Sigmoid colon (tissue), 7 donors: ENCODE data around the gene PCSK5. TPM values are rescaled to one million over a fixed set of nuclear protein-coding genes. Genes with fewer than 3 reads are reported as not detected.

Source experiments
- DNase-seq: peaks from one replicate; pipeline ENCODE4 v3.0.0-alpha.2; 2019
- H3K27ac ChIP-seq, 4 donors: fragments of 200-600 bp; sonication (generic); one replicate each; pipeline ENCODE4 v1.5.1; 2016 to 2019; ENCODE audit warnings: mild to moderate bottlenecking in 1 of 4
- H3K27me3 ChIP-seq, 3 donors: fragments of 200-600 bp; sonication (generic); one replicate each; pipeline ENCODE4 v1.5.1; 2019; ENCODE audit warnings: mild to moderate bottlenecking in 1 of 3
- H3K36me3 ChIP-seq, 4 donors: fragments of 200-600 bp; sonication (generic); one replicate each; pipeline ENCODE4 v1.5.1; 2016 to 2019
- H3K4me1 ChIP-seq, 4 donors: fragments of 200-600 bp; sonication (generic); one replicate each; pipeline ENCODE4 v1.5.1; 2017 to 2019
- H3K4me3 ChIP-seq, 4 donors: fragments of 200-600 bp; sonication (generic); one replicate each; pipeline ENCODE4 v1.5.1; 2017 to 2019; ENCODE audit warnings: mild to moderate bottlenecking in 2 of 4, moderate library complexity in 1 of 4
- H3K9me3 ChIP-seq, 4 donors: fragments of 200-600 bp in 3 of 4; sonication (generic) in 3 of 4; one replicate each; pipeline versions ENCODE4 v1.5.1 to v1.6.1; 2013 to 2019
- CTCF ChIP-seq, 4 experiments: fragments of 450-650 bp in 3 of 4; fragments of 200-600 bp in 1 of 4; IDR thresholded peaks; one replicate each; pipeline ENCODE4 v1.5.1; 2016 to 2019; ENCODE audit warnings: antibody characterized with exemption in 4 of 4, mild to moderate bottlenecking in 3 of 4, moderate library complexity in 2 of 4
- EP300 ChIP-seq, 4 donors: sonication (generic); formaldehyde crosslinking; IDR thresholded peaks; one replicate each; pipeline ENCODE4 v1.6.1; 2017; ENCODE audit warnings: antibody characterized with exemption in 4 of 4
- POLR2A ChIP-seq, 2 donors: fragments of 450-650 bp; IDR thresholded peaks; one replicate each; pipeline ENCODE4 v1.6.1; 2016; ENCODE audit warnings: antibody characterized with exemption in 2 of 2, mild to moderate bottlenecking in 2 of 2, moderate library complexity in 2 of 2
- POLR2AphosphoS5 ChIP-seq, 4 donors: sonication (generic); formaldehyde crosslinking; IDR thresholded peaks; one replicate each; pipeline ENCODE4 v1.6.1; 2017; ENCODE audit warnings: antibody characterized with exemption in 4 of 4
- whole genome bisulfite sequencing, 2 donors: extraction: QIAGEN DNeasy Blood & Tissue Kit; methylation state at CpG; one replicate each; pipeline ENCODE4 v1.1.7; 2013; 5-methylcytosine and 5-hydroxymethylcytosine counted together
- intact Hi-C: fragments of 100-400 bp; cut with DNase I; formaldehyde crosslinking; loops from one replicate; pipeline ENCODE4 v1.15.1; 2023
- polyA plus RNA-seq, 3 donors: library from polyadenylated mRNA; stranded (reverse); fragments of 200-250 nt; gene quantifications; one replicate each; pipeline ENCODE4 v1.2.3, GENCODE V29; 2013
- total RNA-seq, 4 donors: library from RNA; depleted of rRNA; stranded (reverse); fragments of >200 nt; gene quantifications; one replicate each; pipeline ENCODE4 v1.1.0, GENCODE V29; 2016
- donor health status: healthy with polysubstance abuse.
- donor health status: Bipolar disorder and iron deficiency.
- donor health status: healthy.

Gene PCSK5
- total and polyA plus RNA-seq, 7 donors = 2.4 to 23.5 (median 8.4) TPM

GRCh38 chr9:76267284-76267652 is 376.8 kb downstream of the PCSK5 start:
- no peak overlapping the region for H3K27ac ChIP-seq
- H3K4me3 ChIP-seq = no peak overlapping the region
- intact Hi-C loops = no loop called here
- peaks cover 0 to 2% (median 0%) of the 10 kb centered on the region in 4 donors for H3K9me3 ChIP-seq
- H3K4me1 ChIP-seq = peaks cover 0 to 11% (median 2%) of the 10 kb centered on the region in 4 donors
- no peaks in the 10 kb centered on the region for H3K36me3 ChIP-seq
- H3K27me3 ChIP-seq = no peaks in the 10 kb centered on the region
- TF ChIP-seq POLR2AphosphoS5 (IDR thresholded peaks at IDR 0.05) = no peak
- TF ChIP-seq CTCF (IDR thresholded peaks at IDR 0.05) = no peak
- TF ChIP-seq EP300 (IDR thresholded peaks at IDR 0.05) = no peak
- no peak for TF ChIP-seq POLR2A (IDR thresholded peaks at IDR 0.05)
- no peak for DNase-seq
- 16 to 63% methylated on average over 3 of the region's 3 CpGs for WGBS, 2 donors

GRCh38 chr9:76269789-76270188 is 379.3 kb downstream of the PCSK5 start:
- Histone ChIP-seq H3K9me3 (no peaks in the 10 kb centered on the region), H3K36me3 (no peaks in the 10 kb centered on the region), H3K27me3 (no peaks in the 10 kb centered on the region), H3K4me1 (peaks cover 0 to 11% (median 2%) of the 10 kb centered on the region in 4 donors), H3K27ac (peak overlapping the region in 2 of 4 donors; percentile 12 to 71), H3K4me3 (no peak overlapping the region)
- no peak for DNase-seq
- 31 to 55% methylated on average over 2 of the region's 2 CpGs for WGBS, 2 donors
- intact Hi-C loops = no loop called here
- TF ChIP-seq CTCF (IDR thresholded peaks at IDR 0.05) (no peak), POLR2AphosphoS5 (IDR thresholded peaks at IDR 0.05) (no peak), POLR2A (IDR thresholded peaks at IDR 0.05) (no peak), EP300 (IDR thresholded peaks at IDR 0.05) (no peak)

GRCh38 chr9:76271755-76272154 is 381.3 kb downstream of the PCSK5 start:
- Histone ChIP-seq H3K9me3 (no peaks in the 10 kb centered on the region), H3K4me1 (peaks cover 0 to 11% (median 2%) of the 10 kb centered on the region in 4 donors), H3K36me3 (no peaks in the 10 kb centered on the region), H3K4me3 (no peak overlapping the region), H3K27me3 (no peaks in the 10 kb centered on the region), H3K27ac (no peak overlapping the region)
- intact Hi-C loops = no loop called here
- no peak for DNase-seq
- TF ChIP-seq POLR2A (IDR thresholded peaks at IDR 0.05) (no peak), EP300 (IDR thresholded peaks at IDR 0.05) (no peak), CTCF (IDR thresholded peaks at IDR 0.05) (no peak), POLR2AphosphoS5 (IDR thresholded peaks at IDR 0.05) (no peak)
- WGBS, 2 donors = 95 to 99% methylated on average over 1 of the region's 1 CpG

GRCh38 chr9:76289042-76289441 is 398.6 kb downstream of the PCSK5 start:
- Histone ChIP-seq H3K27me3 (no peaks in the 10 kb centered on the region), H3K4me1 (no peaks in the 10 kb centered on the region), H3K9me3 (no peaks in the 10 kb centered on the region), H3K27ac (no peak overlapping the region), H3K36me3 (no peaks in the 10 kb centered on the region), H3K4me3 (no peak overlapping the region)
- intact Hi-C loops = no loop called here
- WGBS, 2 donors = 91 to 96% methylated on average over 7 of the region's 7 CpGs
- DNase-seq = no peak
- no peak for TF ChIP-seq CTCF (IDR thresholded peaks at IDR 0.05)
- no peak for TF ChIP-seq POLR2A (IDR thresholded peaks at IDR 0.05)
- TF ChIP-seq EP300 (IDR thresholded peaks at IDR 0.05) = no peak
- TF ChIP-seq POLR2AphosphoS5 (IDR thresholded peaks at IDR 0.05) = no peak

- no peaks in the 10 kb centered on the region for H3K4me1 ChIP-seq
- no peaks in the 10 kb centered on the region for H3K9me3 ChIP-seq
- no peak overlapping the region for H3K27ac ChIP-seq
- no peak overlapping the region for H3K4me3 ChIP-seq
- H3K27me3 ChIP-seq = no peaks in the 10 kb centered on the region
- TF ChIP-seq POLR2AphosphoS5 (IDR thresholded peaks at IDR 0.05) (no peak), POLR2A (IDR thresholded peaks at IDR 0.05) (no peak), EP300 (IDR thresholded peaks at IDR 0.05) (no peak), CTCF (IDR thresholded peaks at IDR 0.05) (no peak)
- intact Hi-C loops = no loop called here
- no peak for DNase-seq
- H3K36me3 ChIP-seq = no peaks in the 10 kb centered on the region
These were observed 399.2 kb downstream of the PCSK5 start for GRCh38 chr9:76289703-76290102.
